ENCODE results near the gene RGPD3. TPM values are rescaled to one million over a fixed set of nuclear protein-coding genes. Genes with fewer than 3 reads are reported as not detected.
"Not testable (repeated sequence)": the region's sequence is repeated elsewhere in the genome, so short reads cannot be mapped to it uniquely, and the experiment has no call there.

Gene RGPD3
- total RNA-seq, 6 donors from 2014 or later, result 0.13 to 2.1 (median 0.73) TPM

GRCh38 chr2:106379567-106379966, 88.6 kb downstream of the RGPD3 start:
- H3K4me1 ChIP-seq; DNase-seq; H3K4me3 ChIP-seq; ATAC-seq (ENCODE audit: low FRiP score in 2 of 2); H3K27me3 ChIP-seq; H3K9me3 ChIP-seq; H3K36me3 ChIP-seq; H3K27ac ChIP-seq: not testable (repeated sequence)
- WGBS, 2 donors, result 79 to 80% methylated on average over 3 of the region's 3 CpGs

GRCh38 chr2:106369182-106369581, 99.0 kb downstream of the RGPD3 start:
- not testable (repeated sequence) for H3K27ac ChIP-seq; H3K4me1 ChIP-seq; H3K36me3 ChIP-seq; H3K9me3 ChIP-seq; H3K27me3 ChIP-seq; H3K4me3 ChIP-seq; ATAC-seq (ENCODE audit: low FRiP score in 2 of 2); DNase-seq
- 52 to 84% methylated on average over 2 to 3 of the region's 3 CpGs for whole genome bisulfite sequencing, 2 donors

GRCh38 chr2:106366204-106366885, 101.9 kb downstream of the RGPD3 start:
- 86 to 88% methylated on average over 12 of the region's 12 CpGs for WGBS, 2 donors
- H3K4me3 ChIP-seq, result no peak overlapping the region
- TF ChIP-seq POLR2AphosphoS5 (IDR thresholded peaks at IDR 0.05), result no peak
- TF ChIP-seq POLR2A (IDR thresholded peaks at IDR 0.05), result no peak
- no peak for TF ChIP-seq EP300 (IDR thresholded peaks at IDR 0.05)
- no peak for TF ChIP-seq CTCF (IDR thresholded peaks at IDR 0.05)
- no peak overlapping the region for H3K27ac ChIP-seq
- H3K4me1 ChIP-seq, result no peaks in the 10 kb centered on the region
- DNase-seq (no peak), ATAC-seq (ENCODE audit: low FRiP score in 2 of 2) (no peak)
- H3K36me3 ChIP-seq, result no peaks in the 10 kb centered on the region
- no peaks in the 10 kb centered on the region for H3K9me3 ChIP-seq
- H3K27me3 ChIP-seq, result no peaks in the 10 kb centered on the region

- ATAC-seq (ENCODE audit: low FRiP score in 2 of 2), result no peak
- no peaks in the 10 kb centered on the region for H3K36me3 ChIP-seq
- no peaks in the 10 kb centered on the region for H3K27me3 ChIP-seq
- WGBS, 2 donors, result 76 to 92% methylated on average over 2 of the region's 2 CpGs
- H3K4me3 ChIP-seq, result no peak overlapping the region
- no peak overlapping the region for H3K27ac ChIP-seq
- TF ChIP-seq CTCF (IDR thresholded peaks at IDR 0.05), result no peak
- no peak for TF ChIP-seq EP300 (IDR thresholded peaks at IDR 0.05)
- no peak for TF ChIP-seq POLR2A (IDR thresholded peaks at IDR 0.05)
- TF ChIP-seq POLR2AphosphoS5 (IDR thresholded peaks at IDR 0.05), result no peak
- H3K4me1 ChIP-seq, result no peaks in the 10 kb centered on the region
- H3K9me3 ChIP-seq, result no peaks in the 10 kb centered on the region
- DNase-seq, result no peak
These were observed 104.4 kb downstream of the RGPD3 start for GRCh38 chr2:106363791-106364190.

- Histone ChIP-seq H3K27ac (no peak overlapping the region), H3K27me3 (no peaks in the 10 kb centered on the region), H3K4me1 (no peaks in the 10 kb centered on the region), H3K36me3 (no peaks in the 10 kb centered on the region), H3K4me3 (no peak overlapping the region), H3K9me3 (no peaks in the 10 kb centered on the region)
- 0% methylated on average over 1 of the region's 1 CpG for WGBS, 2 donors
- DNase-seq (no peak), ATAC-seq (ENCODE audit: low FRiP score in 2 of 2) (no peak)
- TF ChIP-seq POLR2A (IDR thresholded peaks at IDR 0.05), result no peak
- no peak for TF ChIP-seq EP300 (IDR thresholded peaks at IDR 0.05)
- no peak for TF ChIP-seq CTCF (IDR thresholded peaks at IDR 0.05)
- no peak for TF ChIP-seq POLR2AphosphoS5 (IDR thresholded peaks at IDR 0.05)
These were observed 105.4 kb downstream of the RGPD3 start for GRCh38 chr2:106362789-106363188.

- DNase-seq (peak in 1 of 2 donors; percentile 45), ATAC-seq (ENCODE audit: low FRiP score in 2 of 2) (no peak)
- Histone ChIP-seq H3K36me3 (no peaks in the 10 kb centered on the region), H3K4me3 (no peak overlapping the region), H3K27me3 (no peaks in the 10 kb centered on the region), H3K4me1 (peaks cover 3 to 9% (median 8%) of the 10 kb centered on the region in 4 donors), H3K27ac (no peak overlapping the region), H3K9me3 (no peaks in the 10 kb centered on the region)
- TF ChIP-seq POLR2A (IDR thresholded peaks at IDR 0.05) (no peak), EP300 (IDR thresholded peaks at IDR 0.05) (no peak), POLR2AphosphoS5 (IDR thresholded peaks at IDR 0.05) (no peak), CTCF (IDR thresholded peaks at IDR 0.05) (no peak)
- WGBS, 2 donors, result 93% methylated on average over 5 to 7 of the region's 7 CpGs
These were observed 108.7 kb downstream of the RGPD3 start for GRCh38 chr2:106359512-106359911.
